Measurements from ENCODE around the gene PLS3.

DNA sequence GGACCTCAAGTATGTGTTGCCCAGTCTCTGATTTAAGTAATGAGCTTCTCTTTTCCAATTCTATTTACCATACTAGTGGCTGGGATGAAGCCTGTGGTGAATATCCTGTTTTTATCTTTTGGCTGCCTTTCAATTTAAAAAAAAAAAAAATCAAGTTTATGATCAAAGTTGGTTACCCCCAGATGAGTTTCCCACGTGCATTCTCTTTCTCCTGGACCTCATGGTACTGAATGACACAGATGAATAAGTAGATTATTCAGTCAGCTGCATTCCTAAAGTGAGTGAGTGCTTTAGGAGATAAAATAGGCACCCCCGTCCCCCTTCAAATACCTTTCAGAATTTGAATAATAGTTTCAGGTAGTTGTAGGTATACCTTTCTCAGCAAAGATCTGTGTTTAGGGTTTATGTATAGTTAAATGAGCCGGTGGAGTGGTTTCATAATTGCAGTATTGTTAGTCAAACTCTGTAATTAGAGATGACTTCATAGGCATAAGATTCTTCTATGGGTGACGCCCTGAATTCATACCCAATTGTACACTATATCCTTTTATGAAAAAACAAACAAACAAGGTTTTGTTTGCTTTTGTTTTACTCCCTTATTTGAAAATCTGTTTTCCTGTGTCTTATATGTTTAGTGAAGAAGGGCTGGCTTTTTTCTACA is 41.9 kb downstream of the PLS3 start:
- TF ChIP-seq POLR2AphosphoS5 (IDR thresholded peaks at IDR 0.05) (no peak), EP300 (IDR thresholded peaks at IDR 0.05; ENCODE audit: low read depth) (no peak), POLR2A (IDR thresholded peaks at IDR 0.05) (no peak)
- TF ChIP-seq, protein P1, sequence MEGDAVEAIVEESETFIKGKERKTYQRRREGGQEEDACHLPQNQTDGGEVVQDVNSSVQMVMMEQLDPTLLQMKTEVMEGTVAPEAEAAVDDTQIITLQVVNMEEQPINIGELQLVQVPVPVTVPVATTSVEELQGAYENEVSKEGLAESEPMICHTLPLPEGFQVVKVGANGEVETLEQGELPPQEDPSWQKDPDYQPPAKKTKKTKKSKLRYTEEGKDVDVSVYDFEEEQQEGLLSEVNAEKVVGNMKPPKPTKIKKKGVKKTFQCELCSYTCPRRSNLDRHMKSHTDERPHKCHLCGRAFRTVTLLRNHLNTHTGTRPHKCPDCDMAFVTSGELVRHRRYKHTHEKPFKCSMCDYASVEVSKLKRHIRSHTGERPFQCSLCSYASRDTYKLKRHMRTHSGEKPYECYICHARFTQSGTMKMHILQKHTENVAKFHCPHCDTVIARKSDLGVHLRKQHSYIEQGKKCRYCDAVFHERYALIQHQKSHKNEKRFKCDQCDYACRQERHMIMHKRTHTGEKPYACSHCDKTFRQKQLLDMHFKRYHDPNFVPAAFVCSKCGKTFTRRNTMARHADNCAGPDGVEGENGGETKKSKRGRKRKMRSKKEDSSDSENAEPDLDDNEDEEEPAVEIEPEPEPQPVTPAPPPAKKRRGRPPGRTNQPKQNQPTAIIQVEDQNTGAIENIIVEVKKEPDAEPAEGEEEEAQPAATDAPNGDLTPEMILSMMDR (IDR thresholded peaks at IDR 0.05): no peak

Data from transverse colon (tissue), 4 donors.